Stimulated activated CD4-positive, alpha-beta T cell treated with anti-CD3 and anti-CD28 coated beads, Interleukin-4, amount 100 ng/mL, for 24 hours (primary cell): Measurements from ENCODE around the gene TPSAB1.
"Not testable (repeated sequence)": the region's sequence is repeated elsewhere in the genome, so short reads cannot be mapped to it uniquely, and the experiment has no call there.

ENCODE experiments used
- DNase-seq: peaks from one replicate; pipeline ENCODE4 v3.0.0-alpha.2; 2020

Gene TPSAB1

DNA sequence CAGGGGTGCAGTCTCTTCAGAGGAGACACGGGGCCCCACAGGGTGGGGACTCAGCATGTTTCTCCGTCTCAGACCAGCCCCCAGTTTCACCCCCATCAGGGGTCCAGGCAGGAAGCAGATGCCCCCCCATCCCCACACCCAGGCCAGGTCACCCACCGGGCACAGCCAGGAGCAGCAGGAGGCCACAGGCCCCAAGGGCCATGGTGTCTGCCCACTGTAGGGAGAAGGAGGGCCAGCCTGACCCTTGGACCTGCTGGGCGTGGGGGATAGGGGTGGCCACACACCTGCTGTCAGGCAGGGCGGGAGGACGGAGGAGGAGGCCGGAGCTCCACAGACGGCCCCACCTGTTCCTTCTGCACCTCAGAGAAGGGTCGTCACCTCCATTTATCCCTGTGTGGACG, 15.5 kb upstream of the TPSAB1 start, which contains the start of gene TPSG1:
TSS of gene TPSG1 (minus strand) at position 218 of the 401 bp plus-strand sequence. CDS start at position 202, 16 bp downstream.
- no peak for DNase-seq

DNA sequence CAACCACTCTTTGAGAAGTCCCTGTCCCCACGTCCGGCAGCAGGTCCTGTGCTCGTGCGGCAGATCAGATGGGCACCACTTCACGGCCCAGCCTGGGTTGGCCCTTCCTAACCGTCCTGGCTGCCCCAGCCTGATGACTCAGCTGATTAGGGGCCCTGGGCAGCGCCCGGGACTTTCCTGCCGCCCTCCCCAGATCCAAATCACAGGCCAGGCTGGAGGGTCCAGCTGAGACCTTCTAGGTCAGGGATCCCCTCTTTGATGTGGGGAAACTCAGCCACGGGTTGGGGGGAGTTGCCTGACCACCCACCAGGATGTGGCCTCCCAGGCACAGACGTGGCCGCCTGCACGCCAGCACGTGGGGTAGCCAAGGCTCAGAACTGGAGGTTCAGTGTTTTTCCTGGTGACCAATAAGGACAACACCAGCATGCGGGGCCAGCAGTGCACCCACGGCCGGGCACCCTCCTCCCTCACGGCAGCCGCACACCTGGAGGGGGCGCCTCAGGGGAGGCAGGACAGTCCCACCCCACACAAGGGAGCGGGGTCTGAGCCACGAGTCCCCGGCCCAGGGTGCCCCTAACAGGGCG, 14.7 kb upstream of the TPSAB1 start:
- not testable (repeated sequence) for DNase-seq

DNA sequence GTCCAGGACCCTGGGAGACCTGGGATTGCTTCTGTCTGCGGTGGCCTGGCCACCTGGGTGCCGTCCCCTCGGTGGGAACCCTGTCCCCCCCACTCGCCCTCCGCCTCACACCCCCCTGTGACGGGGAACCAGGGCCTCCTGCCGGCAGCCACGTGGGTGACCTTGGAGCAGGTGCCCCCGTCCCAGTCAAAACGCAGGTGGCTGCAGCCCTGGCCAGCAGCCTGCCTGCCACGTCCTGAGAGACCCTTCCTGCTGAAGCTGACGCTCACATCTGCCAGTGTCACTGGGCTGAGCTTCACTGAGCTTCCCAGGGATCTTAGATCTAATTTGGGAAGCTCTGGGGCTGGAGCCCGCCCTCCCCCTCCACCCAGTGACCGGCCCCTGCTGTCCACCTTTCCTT, 13.8 kb upstream of the TPSAB1 start:
- not testable (repeated sequence) for DNase-seq

DNA sequence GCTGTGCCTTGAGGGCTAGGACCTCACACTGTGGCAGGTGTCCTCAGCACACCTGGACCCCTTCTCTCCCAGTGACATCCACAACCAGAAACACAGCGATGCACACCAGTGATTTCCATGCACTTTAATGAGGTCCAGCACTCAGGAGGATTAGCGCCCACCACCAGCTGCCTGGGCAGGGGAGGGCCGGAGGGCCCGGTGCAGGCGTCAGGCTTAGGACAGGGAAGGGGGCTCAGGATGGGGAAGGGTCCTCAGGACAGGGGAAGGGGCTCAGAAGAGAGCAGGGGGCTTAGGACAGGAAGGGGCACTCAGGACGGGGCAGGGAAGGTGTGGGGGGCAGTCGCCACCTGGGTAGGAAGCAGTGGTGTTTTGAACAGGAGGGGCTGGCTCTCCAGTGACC, 12.3 kb upstream of the TPSAB1 start:
- DNase-seq, result not testable (repeated sequence)

DNA sequence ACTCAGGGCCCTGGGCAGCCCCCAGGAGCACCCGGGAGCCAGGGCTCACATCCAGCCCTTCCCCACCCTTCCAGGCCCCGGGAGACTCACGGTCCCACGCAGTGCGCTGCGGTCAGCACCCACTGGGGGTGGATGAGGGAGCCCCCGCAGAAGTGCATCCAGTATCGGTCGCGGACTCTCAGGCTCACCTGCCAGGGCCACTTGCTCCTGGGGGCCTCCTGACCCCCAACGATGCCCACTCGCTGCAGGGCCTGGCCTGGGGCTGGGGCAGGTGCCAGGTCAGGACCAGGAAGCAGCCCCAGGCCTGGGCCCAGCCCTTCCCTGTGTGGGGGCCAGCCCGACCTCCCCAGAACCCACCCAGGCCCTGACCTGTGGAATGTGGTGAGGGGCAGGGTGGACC, 11.0 kb upstream of the TPSAB1 start:
- DNase-seq, result not testable (repeated sequence)

DNA sequence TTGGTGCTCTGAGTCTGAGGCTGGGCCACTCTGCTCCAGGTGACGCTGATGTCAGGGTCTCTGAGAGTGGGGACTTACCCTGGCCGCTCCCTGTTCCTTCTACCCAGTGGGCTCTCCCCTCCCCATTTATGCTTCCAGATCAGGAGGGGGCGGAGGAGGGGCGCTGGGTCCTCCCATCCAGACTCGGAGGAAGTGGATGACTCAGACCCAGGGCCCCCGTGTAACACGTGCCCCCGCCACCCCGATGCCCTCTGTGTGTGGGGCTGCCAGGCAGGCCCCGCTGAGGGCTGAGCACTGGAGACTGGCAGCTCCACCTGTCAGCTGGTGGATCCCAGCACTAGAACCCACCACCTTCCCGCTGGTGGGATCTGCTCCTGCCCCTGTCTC, 10.4 kb upstream of the TPSAB1 start, which contains the start of gene TPSB2:
TSS of gene TPSB2 (minus strand) at position 101 of the 387 bp plus-strand sequence. CDS start 233 bp downstream, outside the sequence.
- not testable (repeated sequence) for DNase-seq

DNA sequence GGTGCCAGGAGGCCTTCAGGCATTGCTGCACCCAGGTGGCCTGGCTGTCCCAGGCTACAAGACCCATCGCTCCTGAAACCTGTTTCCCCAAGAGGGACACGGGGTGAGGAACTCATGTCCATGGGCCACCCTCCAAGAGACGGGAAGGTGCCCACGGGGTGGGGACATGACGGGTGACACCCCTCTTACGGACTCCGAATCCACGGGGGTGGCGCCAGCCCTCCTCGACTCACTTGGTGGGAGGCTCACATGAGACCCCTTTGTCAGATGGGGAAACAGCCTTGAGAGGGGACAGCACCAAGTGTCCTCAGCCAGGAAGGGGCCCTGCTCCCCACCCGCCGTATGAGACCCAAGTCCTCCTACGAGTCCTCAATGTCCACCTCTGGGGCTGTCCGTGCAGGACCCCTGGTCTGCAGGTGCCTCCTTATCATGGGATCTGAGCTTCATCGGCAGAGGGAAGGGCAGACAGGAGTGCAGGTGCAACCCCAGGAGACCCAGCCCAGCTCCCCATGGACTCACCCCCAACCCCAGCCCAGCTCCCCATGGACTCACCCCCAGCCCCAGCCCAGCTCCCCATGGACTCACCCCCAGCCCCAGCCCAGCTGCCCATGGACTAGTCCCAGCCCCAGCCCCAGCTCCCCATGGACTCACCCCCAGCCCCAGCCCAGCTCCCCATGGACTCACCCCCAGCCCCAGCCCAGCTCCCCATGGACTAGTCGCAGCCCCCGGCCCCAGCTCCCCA, 9.9 kb upstream of the TPSAB1 start:
- not testable (repeated sequence) for DNase-seq

DNA sequence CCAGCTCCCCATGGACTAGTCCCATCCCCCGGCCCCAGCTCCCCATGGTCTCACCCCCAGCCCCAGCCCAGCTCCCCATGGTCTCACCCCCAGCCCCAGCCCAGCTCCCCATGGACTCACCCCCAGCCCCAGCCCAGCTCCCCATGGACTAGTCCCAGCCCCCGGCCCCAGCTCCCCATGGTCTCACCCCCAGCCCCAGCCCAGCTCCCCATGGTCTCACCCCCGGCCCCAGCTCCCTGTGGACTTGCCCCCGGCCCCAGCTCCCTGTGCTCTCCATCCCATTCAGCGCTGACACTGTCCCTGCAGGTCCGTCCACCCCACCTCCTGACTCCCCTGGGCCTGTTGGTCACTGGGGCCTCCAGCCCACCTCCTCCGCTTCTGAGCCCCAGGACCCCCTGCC, 9.2 kb upstream of the TPSAB1 start:
- not testable (repeated sequence) for DNase-seq

DNA sequence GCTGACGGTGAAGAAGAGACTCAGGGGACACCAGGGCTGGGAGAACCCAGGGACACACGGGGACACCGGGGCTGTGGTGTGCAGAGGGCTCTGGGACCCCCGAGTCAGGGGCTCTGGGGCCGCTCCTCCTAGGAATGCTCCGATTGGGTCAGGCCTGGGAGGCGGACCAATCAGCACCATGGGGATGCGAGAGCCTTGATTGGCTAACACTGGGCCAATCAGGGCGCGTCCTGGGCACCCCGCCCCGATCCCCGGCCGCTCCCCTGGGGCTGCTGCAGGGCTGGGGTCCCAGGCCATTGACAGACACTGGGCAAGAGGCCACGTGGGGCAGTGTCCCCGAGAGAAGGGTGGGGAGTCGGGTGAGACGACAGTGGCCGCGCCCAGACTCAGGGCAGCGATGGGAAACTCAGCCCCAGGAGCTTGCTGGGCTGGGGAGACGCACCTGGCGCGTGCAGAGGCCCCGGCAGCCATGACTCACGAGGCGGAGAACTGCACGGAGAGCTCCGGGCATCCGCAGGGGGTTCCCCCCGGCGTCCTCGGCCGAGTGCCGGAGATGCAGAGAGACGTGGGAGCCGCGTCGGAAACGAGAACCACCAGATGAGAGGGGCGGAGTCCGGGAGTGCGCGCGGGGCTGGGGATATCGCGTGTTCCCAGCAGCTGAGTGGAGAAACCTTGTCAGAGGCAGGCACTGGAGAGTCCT, 8.3 kb upstream of the TPSAB1 start:
- DNase-seq, result not testable (repeated sequence)

DNA sequence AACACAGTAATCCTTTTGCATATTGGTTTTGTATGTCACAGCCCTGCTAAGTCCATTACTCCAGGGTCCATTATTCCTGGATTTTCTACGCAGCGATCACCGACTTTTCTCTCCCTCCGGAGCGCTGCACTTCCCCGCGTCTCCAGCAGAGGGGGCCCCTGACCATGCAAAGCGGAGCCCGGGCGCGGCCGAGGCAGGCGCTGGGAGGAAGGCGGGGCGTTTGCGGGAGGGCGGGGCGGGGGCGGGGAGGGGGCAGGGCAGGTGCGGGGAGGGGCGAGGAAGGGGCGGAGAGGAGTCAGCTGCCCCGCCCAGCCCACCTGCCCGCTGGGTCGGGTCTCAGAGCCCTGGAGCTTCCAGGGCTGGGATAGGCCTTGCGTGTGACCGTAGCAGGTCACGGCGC, 3.8 kb upstream of the TPSAB1 start:
- DNase-seq, result not testable (repeated sequence)

DNA sequence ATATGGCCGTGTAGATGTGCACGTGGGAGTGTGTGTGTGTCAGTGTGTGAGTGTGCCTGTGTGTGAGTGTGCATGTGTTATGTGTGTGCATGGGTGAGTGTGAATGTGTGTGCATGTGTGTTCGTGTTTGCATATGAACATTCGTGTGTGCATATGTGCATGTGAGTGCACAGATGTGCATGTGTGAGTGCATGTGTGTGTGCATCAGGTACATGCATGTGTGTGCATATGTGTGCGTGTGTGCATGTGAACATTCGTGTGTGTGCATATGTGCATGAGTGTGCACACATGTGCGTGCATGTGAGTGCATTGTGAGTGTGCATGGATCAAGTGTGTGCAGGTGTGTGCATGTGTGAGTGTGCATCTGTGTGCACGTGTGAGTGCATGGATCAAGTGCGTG, 2.5 kb upstream of the TPSAB1 start:
- DNase-seq, result no peak

DNA sequence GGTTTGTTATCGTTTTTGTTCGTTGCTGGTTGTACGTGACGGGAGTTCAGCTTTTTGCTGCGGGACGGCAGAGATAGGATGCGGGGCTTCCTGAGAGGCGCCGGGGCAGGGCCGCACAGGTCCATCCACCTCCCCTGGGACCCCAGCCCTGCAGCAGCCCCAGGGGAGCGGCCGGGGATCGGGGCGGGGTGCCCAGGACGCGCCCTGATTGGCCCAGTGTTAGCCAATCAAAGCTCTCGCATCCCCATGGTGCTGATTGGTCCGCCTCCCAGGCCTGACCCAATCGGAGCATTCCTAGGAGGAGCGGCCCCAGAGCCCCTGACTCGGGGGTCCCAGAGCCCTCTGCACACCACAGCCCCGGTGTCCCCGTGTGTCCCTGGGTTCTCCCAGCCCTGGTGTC, 1.6 kb upstream of the TPSAB1 start:
- DNase-seq, result not testable (repeated sequence)

DNA sequence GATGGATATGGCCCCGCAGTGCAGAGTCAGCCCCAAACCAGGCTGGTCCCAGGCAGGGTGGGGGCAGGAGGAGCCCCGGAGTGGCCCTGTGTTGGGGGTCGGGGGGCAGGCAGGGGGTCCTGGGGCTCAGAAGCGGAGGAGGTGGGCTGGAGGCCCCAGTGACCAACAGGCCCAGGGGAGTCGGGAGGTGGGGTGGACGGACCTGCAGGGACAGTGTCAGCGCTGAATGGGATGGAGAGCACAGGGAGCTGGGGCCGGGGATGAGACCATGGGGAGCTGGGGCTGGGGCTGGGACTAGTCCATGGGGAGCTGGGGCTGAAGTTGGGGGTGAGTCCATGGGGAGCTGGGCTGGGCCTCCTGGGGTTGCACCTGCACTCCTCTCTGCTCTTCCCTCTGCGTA, 930 bp upstream of the TPSAB1 start:
- not testable (repeated sequence) for DNase-seq

DNA sequence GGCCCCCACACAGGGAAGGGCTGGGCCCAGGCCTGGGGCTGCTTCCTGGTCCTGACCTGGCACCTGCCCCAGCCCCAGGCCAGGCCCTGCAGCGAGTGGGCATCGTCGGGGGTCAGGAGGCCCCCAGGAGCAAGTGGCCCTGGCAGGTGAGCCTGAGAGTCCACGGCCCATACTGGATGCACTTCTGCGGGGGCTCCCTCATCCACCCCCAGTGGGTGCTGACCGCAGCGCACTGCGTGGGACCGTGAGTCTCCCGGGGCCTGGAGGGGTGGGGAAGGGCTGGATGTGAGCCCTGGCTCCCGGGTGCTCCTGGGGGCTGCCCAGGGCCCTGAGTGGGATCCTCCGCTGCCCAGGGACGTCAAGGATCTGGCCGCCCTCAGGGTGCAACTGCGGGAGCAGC, 576 bp downstream of the TPSAB1 start:
- DNase-seq, result not testable (repeated sequence)

DNA sequence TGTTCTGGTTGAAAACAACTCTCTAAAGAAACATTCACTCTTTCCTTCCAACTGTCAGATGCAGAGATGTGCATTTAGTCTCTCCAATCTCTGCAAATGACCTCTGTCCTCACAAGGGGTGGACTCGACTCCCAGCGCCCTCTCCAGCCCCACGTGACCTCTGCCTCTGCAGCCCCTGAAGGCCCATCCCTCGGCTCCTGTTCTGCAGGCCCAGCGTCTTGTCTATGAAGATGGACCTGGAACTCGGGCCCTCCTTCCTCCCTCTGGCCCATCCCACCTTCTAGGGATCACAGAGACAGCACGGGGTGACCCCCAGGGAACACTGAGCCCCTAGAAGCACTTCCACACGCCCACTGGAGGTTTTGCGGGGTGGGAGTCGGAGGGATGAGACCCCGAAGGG, 2.9 kb downstream of the TPSAB1 start:
- DNase-seq, result not testable (repeated sequence)

DNA sequence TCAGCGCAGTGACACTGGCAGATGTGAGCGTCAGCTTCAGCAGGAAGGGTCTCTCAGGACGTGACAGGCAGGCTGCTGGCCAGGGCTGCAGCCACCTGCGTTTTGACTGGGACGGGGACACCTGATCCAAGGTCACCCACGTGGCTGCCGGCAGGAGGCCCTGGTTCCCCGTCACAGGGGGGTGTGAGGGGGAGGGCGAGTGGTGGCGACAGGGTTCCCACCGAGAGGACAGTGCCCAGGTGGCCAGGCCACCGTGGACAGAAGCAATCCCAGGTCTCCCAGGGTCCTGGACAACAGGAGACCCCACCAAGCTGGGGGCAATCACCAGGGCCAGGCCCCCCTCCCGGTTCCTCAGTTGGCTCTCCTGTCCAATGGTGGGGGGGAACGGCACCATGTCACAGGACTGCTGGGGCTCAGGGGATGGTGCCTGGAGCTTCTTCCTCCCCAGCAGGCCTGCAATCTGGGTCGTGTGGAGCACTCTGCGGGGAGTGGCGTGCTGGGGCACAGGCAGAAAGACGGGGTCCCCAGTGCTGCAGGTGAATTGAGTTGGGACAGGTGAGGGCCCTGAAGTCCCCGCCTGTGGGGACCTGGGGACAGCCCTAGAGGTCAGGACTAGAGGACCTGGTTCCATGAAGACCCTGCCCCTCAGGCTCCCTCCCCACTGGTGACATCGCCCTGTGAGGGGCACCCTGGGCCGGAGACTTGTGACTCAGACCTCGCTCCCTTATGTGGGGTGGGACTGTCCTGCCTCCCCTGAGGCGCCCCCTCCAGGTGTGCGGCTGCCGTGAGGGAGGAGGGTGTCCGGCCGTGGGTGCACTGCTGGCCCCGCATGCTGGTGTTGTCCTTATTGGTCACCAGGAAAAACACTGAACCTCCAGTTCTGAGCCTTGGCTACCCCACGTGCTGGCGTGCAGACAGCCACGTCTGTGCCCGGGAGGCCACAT, 3.7 kb downstream of the TPSAB1 start:
- DNase-seq, result not testable (repeated sequence)

DNA sequence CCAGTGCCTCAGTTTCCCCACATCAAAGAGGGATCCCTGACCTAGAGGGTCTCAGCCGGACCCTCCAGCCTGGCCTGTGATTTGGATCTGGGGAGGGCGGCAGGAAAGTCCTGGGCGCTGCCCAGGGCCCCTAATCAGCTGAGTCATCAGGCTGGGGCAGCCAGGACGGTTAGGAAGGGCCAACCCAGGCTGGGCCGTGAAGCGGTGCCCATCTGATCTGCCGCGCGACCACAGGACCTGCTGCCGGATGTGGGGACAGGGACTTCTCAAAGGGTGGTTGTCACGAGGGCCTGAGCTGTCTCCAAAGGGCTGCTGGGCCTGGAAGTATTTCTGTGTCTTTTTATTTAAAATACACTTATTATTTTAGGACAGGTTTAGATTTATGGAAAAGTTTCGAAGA, 4.4 kb downstream of the TPSAB1 start:
- DNase-seq, result no peak

DNA sequence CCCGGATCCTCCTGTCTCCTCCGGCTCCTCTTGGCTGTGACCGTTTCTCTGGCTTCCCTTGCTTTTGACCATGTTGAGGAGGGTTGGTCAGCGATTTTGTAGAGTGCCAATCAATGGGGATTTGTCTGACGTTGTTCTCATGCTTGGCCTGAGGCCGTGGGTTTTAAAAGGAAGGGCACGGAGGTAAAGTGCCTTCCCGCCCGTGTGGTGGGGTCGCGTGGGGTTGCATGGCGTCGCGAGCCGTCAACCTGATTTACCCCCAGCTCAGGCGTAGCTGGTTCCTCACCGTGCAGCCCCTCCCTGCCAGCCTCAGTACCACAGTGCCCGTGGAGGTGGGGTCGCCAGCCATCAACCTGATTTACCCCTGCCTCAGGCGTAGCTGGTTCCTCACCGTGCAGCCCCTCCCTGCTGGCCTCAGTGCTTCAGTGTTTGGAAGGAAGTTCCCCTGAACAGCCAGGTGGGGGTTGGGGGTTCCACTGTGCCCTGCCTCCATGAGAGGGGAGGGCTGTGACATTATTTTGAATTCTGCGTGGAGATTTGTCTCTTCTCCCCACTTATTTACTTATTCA, 5.0 kb downstream of the TPSAB1 start:
- DNase-seq, result no peak

DNA sequence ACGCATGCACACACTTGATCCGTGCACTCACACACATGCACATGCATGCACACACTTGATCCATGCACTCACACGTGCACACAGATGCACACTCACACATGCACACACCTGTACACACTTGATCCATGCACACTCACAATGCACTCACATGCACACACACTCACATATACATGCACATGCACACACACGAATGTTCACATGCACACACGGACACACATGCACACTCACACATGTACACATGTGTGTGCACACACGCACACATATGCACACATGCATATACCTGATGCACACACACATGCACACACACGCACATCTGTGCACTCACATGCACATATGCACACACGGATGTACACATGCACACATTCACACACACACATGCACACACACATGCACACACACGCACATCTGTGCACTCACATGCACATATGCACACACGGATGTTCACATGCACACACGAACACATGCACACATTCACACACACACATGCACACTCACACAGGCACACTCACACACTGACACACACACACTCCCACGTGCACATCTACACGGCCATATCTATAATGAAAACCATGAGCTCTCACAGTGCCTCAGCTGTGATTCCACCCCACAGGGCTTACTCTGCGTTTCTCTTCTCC, 7.5 kb downstream of the TPSAB1 start:
- not testable (repeated sequence) for DNase-seq

DNA sequence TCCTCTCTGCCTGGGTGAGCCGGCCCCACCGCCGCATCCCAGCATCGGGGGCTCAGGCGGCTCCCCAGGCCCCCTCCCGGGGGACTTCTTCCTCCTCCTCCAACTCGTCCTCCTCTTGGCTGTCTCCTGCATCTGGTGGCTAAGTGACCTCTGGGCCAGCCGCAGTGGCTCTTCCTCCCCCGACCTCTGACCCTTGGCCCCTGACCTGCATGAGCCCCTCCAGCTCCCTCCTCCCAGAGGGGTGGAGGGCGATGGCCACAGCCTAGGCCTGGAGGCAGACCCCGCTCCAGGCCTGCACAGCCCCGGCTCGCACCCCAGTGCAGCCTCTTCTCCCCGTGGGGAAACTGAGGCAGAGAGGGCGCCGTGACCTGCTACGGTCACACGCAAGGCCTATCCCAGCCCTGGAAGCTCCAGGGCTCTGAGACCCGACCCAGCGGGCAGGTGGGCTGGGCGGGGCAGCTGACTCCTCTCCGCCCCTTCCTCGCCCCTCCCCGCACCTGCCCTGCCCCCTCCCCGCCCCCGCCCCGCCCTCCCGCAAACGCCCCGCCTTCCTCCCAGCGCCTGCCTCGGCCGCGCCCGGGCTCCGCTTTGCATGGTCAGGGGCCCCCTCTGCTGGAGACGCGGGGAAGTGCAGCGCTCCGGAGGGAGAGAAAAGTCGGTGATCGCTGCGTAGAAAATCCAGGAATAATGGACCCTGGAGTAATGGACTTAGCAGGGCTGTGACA, 8.7 kb downstream of the TPSAB1 start:
- not testable (repeated sequence) for DNase-seq
